ENCODE measurements around the gene TBX10.

DNA sequence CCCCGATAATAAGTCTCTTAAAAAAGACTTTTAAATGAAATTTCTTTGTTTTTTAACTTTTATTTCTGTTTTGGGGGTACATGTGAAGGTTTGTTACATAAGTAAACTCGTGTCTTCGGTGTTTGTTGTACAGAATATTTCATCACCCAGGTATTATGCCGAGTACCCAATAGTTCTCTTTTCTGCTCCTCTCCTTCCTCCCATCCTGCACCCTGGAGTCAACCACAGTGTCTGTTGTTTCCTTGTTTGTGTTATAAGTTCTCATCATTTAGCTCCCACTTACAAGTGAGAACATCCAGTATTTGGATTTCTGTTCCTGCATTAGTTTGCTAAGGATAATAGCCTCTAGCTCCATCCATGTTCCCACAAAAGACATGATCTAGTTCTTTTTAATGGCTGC, 57.6 kb downstream of the TBX10 start:
- TF ChIP-seq, protein P1, sequence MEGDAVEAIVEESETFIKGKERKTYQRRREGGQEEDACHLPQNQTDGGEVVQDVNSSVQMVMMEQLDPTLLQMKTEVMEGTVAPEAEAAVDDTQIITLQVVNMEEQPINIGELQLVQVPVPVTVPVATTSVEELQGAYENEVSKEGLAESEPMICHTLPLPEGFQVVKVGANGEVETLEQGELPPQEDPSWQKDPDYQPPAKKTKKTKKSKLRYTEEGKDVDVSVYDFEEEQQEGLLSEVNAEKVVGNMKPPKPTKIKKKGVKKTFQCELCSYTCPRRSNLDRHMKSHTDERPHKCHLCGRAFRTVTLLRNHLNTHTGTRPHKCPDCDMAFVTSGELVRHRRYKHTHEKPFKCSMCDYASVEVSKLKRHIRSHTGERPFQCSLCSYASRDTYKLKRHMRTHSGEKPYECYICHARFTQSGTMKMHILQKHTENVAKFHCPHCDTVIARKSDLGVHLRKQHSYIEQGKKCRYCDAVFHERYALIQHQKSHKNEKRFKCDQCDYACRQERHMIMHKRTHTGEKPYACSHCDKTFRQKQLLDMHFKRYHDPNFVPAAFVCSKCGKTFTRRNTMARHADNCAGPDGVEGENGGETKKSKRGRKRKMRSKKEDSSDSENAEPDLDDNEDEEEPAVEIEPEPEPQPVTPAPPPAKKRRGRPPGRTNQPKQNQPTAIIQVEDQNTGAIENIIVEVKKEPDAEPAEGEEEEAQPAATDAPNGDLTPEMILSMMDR (IDR thresholded peaks at IDR 0.05) = no peak
- TF ChIP-seq EP300 (IDR thresholded peaks at IDR 0.05) = no peak
- no peak for TF ChIP-seq POLR2A (IDR thresholded peaks at IDR 0.05)

Measured in upper lobe of left lung (tissue), 4 donors.